T47D (cell line): ENCODE measurements around the gene PHF5A.
A peak's percentile ranks its signal among the peaks of the same experiment; 100 is the strongest.

Experiments
- DNase-seq, 2 experiments: peaks; one replicate each; pipeline versions ENCODE4 v3.0.0 to v3.0.0-alpha.2; 2011 to 2012; ENCODE audit warnings: low read depth in 1 of 2, low spot score in 1 of 2
- JUND ChIP-seq: IDR thresholded peaks from 2 replicates; pipeline ENCODE4 v1.6.1; 2012; ENCODE audit warnings: low read depth
- in situ Hi-C: cut with HindIII; loops from 2 replicates; pipeline ENCODE4 v1.10.0; 2016; ENCODE audit warnings: low sequenced_read_pairs, low pct_unique_long_range_greater_than_20kb

Gene PHF5A

DNA sequence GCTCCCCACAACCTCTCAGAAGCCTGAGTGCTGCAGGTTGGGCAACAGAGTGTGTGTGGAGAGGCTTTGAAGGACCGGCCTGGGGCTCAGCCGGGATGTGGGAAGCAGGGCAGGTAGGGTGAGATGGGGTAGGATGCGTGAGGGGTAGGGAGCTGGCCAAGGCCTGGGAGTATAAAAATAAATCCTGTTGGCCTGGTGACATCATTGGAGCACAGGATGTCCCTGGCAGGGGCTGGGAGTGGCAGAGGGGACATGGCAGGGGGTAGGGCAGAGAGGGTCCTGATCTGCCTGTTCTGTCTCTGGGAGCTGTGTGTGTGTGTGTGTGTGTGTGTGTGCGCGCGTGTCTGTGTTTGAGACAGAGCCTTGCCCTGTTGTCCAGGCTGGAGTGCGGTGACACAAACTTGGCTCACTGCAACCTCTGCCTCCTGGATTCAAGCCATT, 58.2 kb downstream of the PHF5A start:
- no peak for TF ChIP-seq JUND
- peak in 1 of 2 experiments; percentile 36 for DNase-seq
- in situ Hi-C loops: no loop called here
